ENCODE measurements around the gene ATP4B.

DNA sequence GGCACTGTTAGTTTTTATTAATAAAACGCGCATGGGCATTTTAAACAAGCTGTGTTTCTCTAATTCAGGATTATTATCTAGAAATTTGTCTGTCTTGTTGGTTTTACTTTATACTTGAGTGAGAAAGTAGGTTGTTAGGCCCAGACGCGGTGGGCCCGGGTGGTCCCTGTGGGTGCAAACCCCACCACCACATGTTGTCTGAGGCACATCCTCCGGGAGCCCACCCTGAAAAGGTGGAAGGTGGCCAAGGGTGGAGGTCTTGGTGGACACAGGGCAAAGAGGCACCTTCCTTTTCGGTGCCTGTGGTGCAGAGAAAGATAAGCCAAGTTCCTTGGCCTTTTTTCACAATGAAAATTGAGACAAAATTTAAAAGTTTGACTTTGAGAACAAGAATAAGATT lies 16.6 kb downstream of the ATP4B start:
- TF ChIP-seq, protein P1, sequence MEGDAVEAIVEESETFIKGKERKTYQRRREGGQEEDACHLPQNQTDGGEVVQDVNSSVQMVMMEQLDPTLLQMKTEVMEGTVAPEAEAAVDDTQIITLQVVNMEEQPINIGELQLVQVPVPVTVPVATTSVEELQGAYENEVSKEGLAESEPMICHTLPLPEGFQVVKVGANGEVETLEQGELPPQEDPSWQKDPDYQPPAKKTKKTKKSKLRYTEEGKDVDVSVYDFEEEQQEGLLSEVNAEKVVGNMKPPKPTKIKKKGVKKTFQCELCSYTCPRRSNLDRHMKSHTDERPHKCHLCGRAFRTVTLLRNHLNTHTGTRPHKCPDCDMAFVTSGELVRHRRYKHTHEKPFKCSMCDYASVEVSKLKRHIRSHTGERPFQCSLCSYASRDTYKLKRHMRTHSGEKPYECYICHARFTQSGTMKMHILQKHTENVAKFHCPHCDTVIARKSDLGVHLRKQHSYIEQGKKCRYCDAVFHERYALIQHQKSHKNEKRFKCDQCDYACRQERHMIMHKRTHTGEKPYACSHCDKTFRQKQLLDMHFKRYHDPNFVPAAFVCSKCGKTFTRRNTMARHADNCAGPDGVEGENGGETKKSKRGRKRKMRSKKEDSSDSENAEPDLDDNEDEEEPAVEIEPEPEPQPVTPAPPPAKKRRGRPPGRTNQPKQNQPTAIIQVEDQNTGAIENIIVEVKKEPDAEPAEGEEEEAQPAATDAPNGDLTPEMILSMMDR (IDR thresholded peaks at IDR 0.05) = no peak
- TF ChIP-seq POLR2A (IDR thresholded peaks at IDR 0.05) (no peak), POLR2AphosphoS5 (IDR thresholded peaks at IDR 0.05) (no peak)

Data from prostate gland (tissue), 2 donors.